ENCODE results near the gene SELENOS. TPM values are rescaled to one million over a fixed set of nuclear protein-coding genes. Genes with fewer than 3 reads are reported as not detected.
A peak's percentile ranks its signal among the peaks of the same experiment; 100 is the strongest.

Gene SELENOS
- total RNA-seq, 1 donor from 2014 or later, result 45.4 TPM

- DNase-seq (ENCODE audit: low read depth in 2 of 2), result no peak
Measured at GRCh38 chr15:101277943-101278564, 769 bp upstream of the SELENOS start.

DNA sequence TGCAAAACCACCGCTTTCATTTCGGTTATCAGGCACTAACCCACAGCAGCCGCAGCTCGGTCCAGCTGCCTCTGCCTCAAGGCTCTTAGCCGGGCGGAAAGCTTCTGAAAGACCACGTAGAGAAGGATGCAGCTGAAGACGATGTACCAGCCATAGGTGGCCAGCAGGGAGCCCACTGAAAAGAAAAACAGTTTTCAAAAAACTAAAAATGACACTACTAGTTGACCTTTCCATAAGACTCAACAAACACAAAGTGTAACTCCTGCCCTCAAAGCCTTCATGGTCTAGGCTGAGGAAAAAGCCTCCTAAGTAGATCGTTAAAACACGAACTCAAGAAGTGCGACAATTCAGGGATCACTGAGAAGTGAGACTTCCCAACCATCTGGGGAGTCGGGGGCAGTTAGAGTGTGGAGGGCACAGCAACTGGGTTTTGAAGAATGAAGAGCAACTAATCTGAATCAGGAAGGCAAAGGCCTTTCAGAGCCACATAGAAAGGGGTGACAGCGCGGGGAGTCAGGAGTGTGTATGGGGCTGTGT is 716 bp downstream of the SELENOS start:
- peak in 1 of 2 donors; percentile 61 for DNase-seq (ENCODE audit: low read depth in 2 of 2)

GRCh38 chr15:101275018-101275417 is 2.3 kb downstream of the SELENOS start:
- no peak for DNase-seq (ENCODE audit: low read depth in 2 of 2)

GRCh38 chr15:101273534-101273933 is 3.8 kb downstream of the SELENOS start:
- no peak for DNase-seq (ENCODE audit: low read depth in 2 of 2)

- DNase-seq (ENCODE audit: low read depth in 2 of 2), result no peak
Measured at GRCh38 chr15:101272584-101272983, 4.7 kb downstream of the SELENOS start.

DNA sequence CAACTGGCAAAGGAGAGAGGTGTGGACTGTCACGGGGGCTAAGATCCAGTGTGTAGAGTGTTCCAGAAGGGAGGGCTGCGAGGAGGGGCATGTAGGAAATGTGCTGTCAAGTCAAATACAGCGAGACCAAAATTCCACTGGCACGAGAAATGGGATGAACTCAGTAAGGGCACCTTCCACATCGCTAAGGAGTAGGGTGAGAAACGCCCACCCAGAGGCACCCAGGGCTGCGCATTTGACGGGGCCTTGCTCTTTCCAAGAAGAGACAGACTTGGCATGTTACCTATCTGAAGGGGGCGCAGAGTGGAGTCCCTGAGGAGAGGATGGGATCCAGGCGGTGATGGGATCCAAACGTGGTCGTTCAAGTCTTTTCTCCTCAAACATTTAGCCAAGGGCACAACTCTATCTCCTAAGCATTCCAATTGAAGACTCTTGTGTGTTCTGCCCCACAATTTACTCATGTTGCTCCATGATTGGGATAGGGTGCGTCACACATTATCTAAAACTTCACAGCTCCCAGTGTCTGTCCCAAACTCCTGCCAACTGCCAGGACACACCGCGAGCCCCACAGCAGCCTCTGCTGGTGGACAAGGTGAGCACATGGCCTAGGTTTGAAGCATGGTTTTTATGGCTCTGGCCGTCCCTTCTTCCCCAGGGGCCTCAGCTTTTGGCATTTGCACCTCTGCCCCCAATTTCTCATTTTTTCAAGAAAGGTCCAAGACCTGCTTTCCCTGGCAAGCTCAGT is 7.6 kb downstream of the SELENOS start:
- peak in 1 of 2 donors; percentile 26 for DNase-seq (ENCODE audit: low read depth in 2 of 2)

- DNase-seq (ENCODE audit: low read depth in 2 of 2), result no peak
Measured at GRCh38 chr15:101267320-101268104, 9.8 kb downstream of the SELENOS start.

DNA sequence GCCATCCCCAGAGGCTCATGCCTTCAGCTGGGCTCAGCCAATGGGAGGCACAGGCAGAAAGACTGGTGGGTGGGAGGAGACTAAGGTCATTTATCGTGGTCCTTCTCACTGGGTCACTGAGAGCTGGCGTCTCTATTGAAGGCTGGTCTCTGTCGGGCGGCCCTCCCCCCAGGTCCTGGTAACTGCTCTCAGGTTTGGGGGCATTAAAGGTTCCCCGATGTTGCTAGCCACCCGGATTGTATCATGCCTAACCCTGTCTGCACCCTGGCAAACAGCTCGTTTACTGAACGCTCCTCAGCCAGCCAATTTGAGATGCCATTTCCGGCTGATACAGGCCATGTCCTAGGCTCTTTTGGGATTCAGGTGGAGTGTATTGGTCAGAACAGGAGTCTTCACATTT is 10.5 kb downstream of the SELENOS start:
- DNase-seq (ENCODE audit: low read depth in 2 of 2), result no peak

DNA sequence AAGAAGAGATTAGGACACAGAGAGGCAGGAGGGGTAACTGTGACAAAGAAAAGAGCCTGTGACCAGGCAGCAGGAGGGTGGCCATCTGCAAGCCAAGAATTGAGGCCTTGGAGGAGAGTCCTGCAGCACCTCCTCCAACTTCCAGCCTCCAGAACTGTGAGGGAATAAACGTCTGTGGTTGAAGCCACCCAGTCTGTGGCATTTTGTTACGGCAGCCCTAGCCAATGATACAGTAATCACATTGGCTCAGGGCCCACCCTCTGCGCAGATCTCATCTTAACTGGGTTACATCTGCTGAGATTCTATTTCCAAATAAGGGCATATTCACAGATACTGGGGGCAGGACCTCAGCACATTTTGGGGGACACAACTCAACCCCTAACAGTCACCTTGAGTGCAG is 11.3 kb downstream of the SELENOS start:
- no peak for DNase-seq (ENCODE audit: low read depth in 2 of 2)

DNA sequence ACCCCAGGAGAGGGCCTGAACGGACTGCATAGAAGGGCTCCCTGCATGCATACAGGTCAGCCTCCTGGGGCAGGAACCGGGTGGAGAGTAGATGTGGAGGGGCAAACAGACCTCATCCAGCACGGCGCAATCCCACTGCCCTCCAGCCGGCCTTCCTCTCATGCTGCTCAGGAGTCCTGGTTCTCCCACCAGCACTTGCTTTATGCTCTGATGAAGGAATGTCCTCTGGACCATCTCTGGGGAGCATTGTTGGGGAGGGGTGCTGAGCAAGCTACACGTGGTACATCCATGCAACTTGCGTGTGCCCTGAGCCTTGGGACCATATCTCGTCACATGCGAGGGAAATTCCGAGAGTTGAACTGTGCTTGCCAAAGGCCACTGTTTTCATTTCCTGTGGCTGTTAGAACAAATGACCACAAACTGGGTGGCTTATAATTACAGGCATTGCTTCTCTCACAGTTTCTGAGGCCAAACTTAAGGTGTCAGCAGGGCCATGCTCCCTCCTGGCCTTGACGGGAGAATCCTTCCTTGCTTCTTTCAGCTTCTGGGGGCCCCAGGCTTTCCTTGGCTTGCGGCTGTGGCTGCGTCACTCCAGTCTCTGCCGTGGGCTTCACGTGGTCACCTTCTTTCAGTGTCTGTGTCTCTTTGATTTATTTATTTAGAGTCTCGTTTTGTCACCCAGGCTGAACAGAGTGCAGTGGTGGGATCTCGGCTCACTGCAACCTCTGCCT is 12.2 kb downstream of the SELENOS start:
- peak; percentile 70 to 74 for DNase-seq (ENCODE audit: low read depth in 2 of 2)

- peak; percentile 57 to 65 for DNase-seq (ENCODE audit: low read depth in 2 of 2)
Measured at GRCh38 chr15:101264011-101264410, 13.3 kb downstream of the SELENOS start.

GRCh38 chr15:101262551-101262950 is 14.7 kb downstream of the SELENOS start:
- DNase-seq (ENCODE audit: low read depth in 2 of 2), result no peak

DNA sequence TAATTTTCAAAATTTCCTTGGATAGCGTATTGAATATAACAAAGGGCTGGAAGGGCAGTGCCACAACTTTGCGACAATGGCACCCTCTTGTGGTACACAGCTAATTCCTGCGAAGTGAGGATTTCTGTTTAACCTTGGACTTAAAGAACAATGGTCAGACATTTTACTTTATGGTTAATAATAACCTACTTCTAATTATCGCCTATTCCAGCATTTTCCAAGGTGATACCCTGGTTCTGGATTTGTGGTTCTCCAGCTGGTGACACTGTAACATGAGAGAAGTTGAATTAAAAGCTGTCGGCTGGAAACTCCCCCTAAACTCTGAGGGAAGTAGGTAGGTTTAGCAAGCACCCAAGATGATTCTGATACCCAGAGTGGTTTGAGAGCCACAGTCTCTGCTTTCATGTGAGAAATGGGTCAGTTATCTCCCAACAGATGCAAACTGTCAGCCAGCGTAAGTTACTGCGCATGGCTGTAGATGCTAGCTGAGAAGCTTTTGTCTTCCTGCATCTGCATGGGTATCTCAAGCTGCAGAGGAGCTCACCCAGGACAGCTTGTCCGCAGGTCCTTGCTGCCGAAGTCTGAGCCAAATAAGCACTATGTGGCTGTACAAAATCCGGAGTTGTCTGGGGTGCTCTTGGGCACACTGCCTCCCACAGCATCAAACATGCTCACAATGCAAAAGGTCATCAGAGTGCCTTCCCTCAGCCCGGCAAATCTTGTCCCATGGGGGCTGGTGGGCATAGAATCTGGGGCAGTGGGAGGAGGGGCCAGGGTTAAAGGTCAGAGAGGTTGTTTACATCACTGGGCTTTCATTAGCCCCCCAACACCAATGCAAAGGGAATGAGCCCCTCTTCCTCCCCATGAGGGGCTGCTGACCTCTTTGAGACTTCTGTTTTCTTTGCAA is 18.8 kb downstream of the SELENOS start:
- DNase-seq (ENCODE audit: low read depth in 2 of 2), result peak; percentile 66 to 82

DNA sequence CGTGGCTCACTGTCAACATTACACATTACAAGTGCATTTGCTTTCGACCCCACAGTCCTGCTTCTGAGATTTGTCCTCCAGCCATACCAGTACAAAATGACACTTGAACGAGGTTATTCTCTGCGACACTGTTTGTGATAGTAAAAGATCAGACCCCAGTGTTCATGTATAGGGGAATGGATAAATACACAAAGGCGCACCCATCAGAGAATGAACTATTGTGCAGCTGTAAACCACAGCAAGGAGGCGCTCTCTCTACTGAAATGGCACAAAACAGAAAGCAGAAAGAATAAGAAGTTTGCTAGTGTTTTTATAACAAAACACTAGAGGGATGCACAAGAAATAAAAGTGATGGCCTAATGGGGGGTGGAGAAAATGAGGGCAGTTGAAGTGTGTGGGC is 20.5 kb downstream of the SELENOS start:
- no peak for DNase-seq (ENCODE audit: low read depth in 2 of 2)

DNA sequence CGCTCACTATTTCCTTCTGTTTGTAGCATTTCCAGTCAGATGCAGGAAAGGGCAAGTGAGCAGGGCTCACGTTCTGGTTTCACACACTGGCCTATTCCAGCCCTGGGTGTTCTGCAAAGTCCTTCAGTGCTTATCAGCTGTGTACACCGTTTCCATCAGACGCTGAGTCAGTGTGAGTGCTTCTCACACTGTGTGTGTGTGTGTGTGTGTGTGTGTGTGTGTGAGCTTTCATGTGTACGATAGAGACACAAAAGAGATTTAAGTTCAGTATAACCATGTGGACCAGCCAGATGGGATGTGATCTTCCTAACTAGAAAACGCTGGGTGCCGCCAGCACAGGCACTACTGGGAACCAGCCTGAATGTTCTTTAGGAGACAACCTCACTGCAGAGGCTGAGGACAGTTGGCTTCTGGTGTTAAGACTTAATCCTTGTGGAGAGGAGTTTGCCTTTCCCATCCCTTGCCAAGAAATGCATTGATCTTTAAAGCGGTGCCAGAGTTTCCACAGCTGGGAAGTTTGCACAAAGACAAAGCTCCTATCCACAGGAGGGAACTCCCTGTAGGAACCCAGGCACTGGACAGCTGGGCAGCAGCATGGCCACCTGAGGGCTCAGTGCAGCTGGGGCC is 21.6 kb downstream of the SELENOS start:
- DNase-seq (ENCODE audit: low read depth in 2 of 2), result peak in 1 of 2 donors; percentile 92

DNA sequence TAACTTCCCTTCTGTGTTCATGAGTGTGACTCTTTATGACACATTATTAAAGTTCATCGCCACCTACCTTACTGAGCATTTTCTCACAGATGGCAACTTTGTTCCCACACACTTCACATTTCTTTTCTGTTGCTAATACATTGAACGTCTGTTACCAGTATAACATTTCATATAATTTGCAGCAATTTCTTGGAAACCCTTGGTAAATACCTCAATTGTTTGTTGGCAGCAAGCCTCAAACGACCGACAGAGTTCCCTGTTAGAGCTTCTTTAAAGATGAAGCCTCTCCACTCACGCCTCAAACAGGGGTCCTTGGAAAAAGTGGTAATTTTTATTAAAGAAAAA is 22.3 kb downstream of the SELENOS start:
- no peak for DNase-seq (ENCODE audit: low read depth in 2 of 2)

- DNase-seq (ENCODE audit: low read depth in 2 of 2), result no peak
Measured at GRCh38 chr15:101254157-101255050, 22.9 kb downstream of the SELENOS start.

- no peak for DNase-seq (ENCODE audit: low read depth in 2 of 2)
Measured at GRCh38 chr15:101252836-101253235, 24.4 kb downstream of the SELENOS start.
